ENCODE measurements around the gene EBF3.
"Not testable (repeated sequence)": the region's sequence is repeated elsewhere in the genome, so short reads cannot be mapped to it uniquely, and the experiment has no call there.

Gene EBF3

DNA sequence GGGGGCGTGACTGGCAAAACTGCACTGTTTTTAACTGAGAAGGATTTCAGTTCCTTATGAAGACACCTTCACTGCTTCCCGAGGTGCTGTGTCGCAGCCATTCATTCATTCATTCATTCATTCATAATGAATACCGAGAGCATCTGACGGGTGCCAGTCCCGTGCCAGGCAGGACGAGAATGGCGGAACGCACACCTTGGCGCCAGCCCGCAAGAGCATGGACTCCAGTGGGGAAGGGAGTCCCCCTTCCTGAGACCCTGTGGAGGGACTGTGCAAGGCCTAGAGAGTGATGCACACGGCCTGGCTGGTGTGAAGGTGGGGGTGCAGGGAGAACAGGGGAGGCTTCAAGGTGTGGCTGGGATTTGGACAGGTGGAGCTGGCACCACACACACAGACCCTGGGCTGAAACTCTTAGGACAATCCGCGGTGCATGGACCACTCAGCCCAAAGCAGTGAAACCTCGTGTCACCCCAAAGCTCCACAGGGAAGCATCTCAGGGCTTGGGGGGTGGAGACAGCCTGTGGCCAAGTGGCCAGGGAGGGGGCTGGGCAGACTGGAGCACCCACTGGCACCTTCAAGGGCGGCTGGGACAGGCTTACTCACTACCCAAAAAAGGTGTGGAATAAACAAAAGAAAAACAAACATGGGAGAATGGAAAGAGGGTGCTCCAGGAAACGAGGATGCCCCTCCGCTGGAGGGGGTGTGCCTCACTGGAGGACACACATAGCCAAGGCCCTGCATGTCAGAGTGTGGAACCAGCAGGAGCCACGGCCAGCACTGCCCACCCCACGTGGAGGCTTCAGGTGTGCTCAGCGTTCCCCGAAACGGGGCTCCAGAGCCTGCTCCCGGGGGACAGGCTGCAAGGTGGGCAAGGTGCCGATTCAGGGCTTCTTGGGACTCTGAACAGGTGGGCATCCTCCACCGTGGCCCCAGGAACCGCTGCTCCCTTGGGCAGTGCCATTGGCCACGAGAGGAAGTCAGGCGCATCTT lies 37.7 kb downstream of the EBF3 start:
- DNase-seq (ENCODE audit: low spot score): no peak

- DNase-seq (ENCODE audit: low spot score): no peak
Measured at GRCh38 chr10:129924375-129925085, 39.5 kb downstream of the EBF3 start.

- no peak for DNase-seq (ENCODE audit: low spot score)
Measured at GRCh38 chr10:129922598-129923123, 41.4 kb downstream of the EBF3 start.

DNA sequence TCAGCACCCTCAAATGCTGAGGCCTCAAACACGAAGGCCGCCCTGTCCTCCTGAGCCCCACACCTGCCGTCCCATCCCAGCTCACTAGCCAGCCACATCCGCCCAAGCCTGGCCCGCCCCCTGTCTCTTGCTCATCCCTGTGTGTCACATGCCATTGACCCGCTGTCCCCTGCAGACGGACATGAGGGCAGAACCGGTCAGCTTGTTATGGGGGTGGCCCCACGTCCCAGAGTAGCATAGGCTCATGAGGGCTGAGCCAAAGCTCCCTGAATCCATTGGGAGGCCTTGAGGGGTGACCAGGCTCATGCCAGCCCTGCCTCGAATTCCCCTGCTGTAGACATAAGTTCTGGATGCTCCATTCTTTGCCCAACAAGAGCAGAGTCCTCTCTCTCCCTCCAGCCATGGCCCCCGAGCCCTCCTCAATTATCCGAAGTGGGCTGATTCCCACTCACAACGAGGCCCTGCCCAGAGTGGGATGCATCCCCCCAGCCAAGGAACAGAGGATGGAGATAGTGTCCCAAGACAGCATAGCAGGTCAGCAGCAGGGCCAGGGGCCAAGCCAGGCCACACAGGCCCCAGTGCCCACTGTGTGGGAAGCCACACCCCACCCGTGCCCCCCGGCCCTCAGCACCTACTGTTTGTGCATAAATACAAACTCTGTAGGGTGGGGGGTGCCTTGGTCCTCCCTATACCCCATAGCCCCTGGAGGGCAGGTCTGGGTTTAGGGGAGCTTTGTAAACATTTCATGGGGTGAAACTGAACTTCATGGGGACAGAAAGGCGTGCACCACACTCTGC lies 42.1 kb downstream of the EBF3 start:
- DNase-seq (ENCODE audit: low spot score): no peak

- no peak for DNase-seq (ENCODE audit: low spot score)
Measured at GRCh38 chr10:129921065-129921670, 42.9 kb downstream of the EBF3 start.

DNA sequence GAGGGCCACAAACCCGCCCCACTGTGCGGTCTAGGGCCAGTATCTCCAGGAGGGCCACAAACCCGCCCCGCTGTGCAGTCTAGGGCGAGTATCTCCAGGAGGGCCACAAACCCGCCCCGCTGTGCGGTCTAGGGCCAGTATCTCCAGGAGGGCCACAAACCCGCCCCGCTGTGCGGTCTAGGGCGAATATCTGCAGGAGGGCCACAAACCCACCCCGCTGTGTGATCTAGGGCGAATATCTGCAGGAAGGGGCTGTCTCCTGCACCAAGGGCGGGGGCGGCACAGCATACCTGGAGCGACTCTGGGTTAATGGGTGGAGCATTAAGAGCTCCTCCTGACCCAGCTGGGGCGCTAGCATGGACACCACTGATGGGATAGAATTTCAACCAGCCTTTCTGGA lies 43.9 kb downstream of the EBF3 start:
- not testable (repeated sequence) for DNase-seq (ENCODE audit: low spot score)

GRCh38 chr10:129919358-129919757 lies 44.7 kb downstream of the EBF3 start:
- no peak for DNase-seq (ENCODE audit: low spot score)

- no peak for DNase-seq (ENCODE audit: low spot score)
Measured at GRCh38 chr10:129918836-129919235, 45.2 kb downstream of the EBF3 start.

DNA sequence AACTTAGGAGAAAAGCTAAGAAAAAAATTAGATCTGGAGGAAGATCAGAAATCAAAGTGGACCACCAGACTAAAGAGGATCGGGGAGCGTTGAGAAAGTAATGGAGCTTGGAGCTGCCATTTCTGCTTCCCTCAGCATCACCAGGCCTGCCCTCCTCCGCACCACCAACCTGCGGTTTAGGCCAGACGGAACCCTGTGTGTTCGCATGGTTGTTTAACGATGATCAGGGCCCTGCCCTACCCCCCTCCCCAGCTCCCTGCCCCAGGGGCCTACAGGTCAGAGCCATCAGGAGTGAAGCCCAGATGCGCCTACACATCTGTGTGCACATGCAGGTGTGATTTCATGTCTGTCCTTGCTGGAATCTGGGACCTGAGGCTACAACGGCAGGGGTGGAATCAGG lies 45.7 kb downstream of the EBF3 start:
- no peak for DNase-seq (ENCODE audit: low spot score)

- DNase-seq (ENCODE audit: low spot score): no peak
Measured at GRCh38 chr10:129917936-129918335, 46.1 kb downstream of the EBF3 start.

DNA sequence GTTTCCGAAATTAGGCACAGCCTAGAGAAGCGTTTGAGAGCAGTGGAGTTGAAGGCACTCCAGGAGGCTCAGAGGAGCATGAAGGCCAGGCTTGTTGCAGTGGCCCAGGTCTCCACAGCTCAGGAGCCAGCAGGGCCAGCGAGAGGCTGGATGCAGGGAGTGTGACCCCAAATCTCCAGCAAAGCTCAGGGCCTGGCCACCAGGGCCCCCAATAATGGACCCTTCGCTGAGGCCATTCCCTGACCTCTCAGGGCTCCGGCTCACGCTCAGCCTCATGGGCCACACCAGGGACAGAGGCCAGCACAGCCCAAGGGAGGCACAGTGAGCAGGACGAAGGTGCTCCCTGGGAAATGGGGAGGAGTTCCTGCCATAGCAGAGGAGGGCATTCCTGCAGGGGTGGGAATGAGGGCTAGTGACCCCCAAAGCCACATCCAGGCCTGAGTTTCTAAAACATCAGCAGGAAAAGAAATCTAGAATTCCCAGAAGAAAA lies 47.5 kb downstream of the EBF3 start:
- no peak for DNase-seq (ENCODE audit: low spot score)

DNA sequence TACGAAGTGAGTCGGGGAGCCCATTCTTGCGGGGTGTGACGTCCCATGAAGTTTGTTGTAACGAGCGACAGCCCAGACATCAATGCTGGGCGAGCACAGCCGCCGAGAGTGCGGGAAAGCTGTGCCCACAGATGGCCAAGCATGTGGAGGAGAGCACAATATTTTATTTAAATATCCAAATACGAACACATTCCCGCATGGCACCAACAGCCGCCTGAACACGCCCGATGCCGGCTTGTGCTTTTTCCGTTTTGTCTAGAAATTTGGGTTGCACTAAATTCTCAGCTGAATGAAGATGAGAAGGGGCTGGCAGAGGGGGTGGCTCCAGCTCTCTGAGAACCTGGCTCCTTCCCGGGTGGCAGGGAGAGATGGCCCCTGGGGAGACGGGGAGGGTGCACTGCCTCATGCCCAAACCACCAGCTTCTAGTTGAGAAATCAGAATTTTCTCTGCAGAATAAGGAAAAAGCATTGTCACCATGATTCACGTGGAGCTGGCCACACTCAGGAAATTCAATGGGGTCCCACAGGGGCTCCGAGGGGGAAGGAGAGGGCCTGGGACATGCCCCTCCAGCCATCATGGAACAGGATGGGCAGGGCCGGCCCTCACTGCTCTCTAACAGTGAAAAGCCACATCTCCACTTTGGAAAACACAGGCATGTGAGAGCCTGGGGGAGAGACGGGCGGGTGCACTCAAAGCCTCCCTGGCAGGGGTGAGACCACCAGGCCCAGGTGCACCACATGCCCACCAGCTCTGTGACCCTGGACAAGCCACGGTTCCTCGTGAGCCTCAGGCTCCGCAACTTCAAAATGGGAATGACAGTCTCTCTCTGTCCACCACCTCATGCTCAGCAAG lies 48.3 kb downstream of the EBF3 start:
- DNase-seq (ENCODE audit: low spot score): no peak

- no peak for DNase-seq (ENCODE audit: low spot score)
Measured at GRCh38 chr10:129914960-129915359, 49.1 kb downstream of the EBF3 start.

GRCh38 chr10:129914153-129914855 lies 49.8 kb downstream of the EBF3 start:
- DNase-seq (ENCODE audit: low spot score): no peak

GRCh38 chr10:129912986-129913695 lies 50.9 kb downstream of the EBF3 start:
- no peak for DNase-seq (ENCODE audit: low spot score)

DNA sequence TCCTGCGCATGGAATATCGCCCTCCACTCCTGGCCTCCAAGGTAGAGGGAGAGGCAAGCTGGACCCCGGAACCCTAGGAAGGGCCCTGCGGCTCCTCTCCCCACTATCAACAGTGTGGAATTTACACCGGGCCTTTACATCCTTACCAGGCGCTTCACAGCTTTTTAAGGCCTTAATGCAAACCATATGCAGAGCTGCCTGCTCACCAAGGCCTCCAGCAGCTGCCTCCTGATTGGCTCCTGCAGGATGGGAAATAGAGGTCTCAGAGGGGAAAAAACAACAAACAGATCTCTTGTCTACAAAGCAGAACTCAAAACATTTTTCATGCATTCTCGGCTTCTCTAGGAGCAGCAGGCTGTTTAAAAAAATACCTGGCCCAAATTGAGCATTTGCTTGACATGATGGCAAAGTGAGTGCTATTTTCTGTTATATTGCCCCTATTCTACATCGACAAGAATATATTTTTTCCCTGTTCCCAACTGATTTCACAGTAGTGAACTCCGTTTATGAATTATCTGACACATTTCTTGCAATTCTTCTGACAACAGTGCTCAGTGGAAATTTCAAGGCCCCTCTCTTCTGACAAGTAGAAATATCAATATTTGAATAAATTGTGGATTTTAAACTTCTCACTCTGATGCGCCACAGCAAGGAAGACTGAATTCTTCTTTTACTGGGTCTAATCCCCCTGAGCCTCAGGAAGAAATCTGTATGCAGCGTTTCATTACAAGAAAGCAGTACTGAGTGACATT lies 51.7 kb downstream of the EBF3 start:
- DNase-seq (ENCODE audit: low spot score): no peak

DNA sequence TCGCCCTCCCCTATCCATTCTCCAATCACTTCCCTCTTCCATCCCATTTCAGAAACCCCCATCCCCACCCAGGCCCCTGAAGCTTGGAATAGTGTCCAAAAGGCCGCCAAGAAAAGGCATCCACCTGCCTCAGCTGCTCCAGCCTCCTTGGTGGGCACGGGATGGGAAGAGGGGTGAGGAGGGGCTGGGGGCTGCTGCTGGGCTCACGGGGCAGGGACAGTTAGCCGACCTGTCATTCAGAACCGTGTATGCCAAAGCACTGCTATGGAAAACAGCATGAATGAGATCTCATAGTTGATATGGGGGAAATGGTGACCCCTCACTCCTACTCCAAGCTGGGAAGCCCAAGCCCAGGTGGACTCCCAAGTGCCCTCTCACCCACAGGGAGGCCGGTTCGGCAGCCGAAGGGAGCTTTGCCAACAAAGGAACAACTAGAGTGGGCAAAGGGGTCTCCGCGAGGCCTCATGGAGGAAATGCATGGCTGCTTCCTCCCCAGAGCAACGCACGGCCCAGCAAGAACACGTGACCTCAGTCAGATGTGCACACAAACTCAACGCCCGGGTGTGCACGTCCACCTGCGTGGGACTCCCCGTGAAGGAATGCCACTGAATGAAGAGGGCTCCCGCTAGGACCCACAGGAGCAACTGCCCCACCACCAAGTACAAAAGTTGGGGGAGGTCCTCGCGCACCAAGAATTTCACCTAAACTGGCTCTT lies 52.5 kb downstream of the EBF3 start:
- no peak for DNase-seq (ENCODE audit: low spot score)

- no peak for DNase-seq (ENCODE audit: low spot score)
Measured at GRCh38 chr10:129910861-129911260, 53.2 kb downstream of the EBF3 start.

All from CD4-positive, alpha-beta T cell treated with Interleukin-2 at 100 ng/mL for 4 hours (primary cell).